ENCODE results near the gene BRD3OS. TPM values are rescaled to one million over a fixed set of nuclear protein-coding genes. Genes with fewer than 3 reads are reported as not detected.

The BRD3OS gene
- total RNA-seq, 1 donor from 2014 or later: 13.7 TPM

- H3K27ac Mint-ChIP-seq (ENCODE audit: unreplicated experiment): no peak overlapping the region
- peaks cover 49% of the 10 kb centered on the region for H3K36me3 Mint-ChIP-seq (ENCODE audit: low read depth)
- no peaks in the 10 kb centered on the region for H3K27me3 Mint-ChIP-seq (ENCODE audit: low read depth)
- no peak for TF ChIP-seq CTCF (IDR thresholded peaks at IDR 0.05)
- H3K4me3 Mint-ChIP-seq (ENCODE audit: unreplicated experiment): no peak overlapping the region
- no peaks in the 10 kb centered on the region for H3K4me1 Mint-ChIP-seq (ENCODE audit: low read depth)
- H3K9me3 Mint-ChIP-seq (ENCODE audit: low read depth): peaks cover 10% of the 10 kb centered on the region
- no peak for DNase-seq (ENCODE audit: low spot score)
These were observed 12.4 kb downstream of the BRD3OS start for GRCh38 chr9:134037641-134038040.

- Mint-ChIP-seq H3K27ac (ENCODE audit: unreplicated experiment) (peak overlapping the region; percentile 36), H3K36me3 (ENCODE audit: low read depth) (peaks cover 43% of the 10 kb centered on the region), H3K27me3 (ENCODE audit: low read depth) (no peaks in the 10 kb centered on the region), H3K4me3 (ENCODE audit: unreplicated experiment) (no peak overlapping the region), H3K9me3 (ENCODE audit: low read depth) (peaks cover 10% of the 10 kb centered on the region), H3K4me1 (ENCODE audit: low read depth) (no peaks in the 10 kb centered on the region)
- no peak for TF ChIP-seq CTCF (IDR thresholded peaks at IDR 0.05)
- peak; percentile 82 for DNase-seq (ENCODE audit: low spot score)
These were observed 14.3 kb downstream of the BRD3OS start for GRCh38 chr9:134039386-134040175.

GRCh38 chr9:134040176-134040565 lies 14.9 kb downstream of the BRD3OS start:
- Mint-ChIP-seq H3K4me3 (ENCODE audit: unreplicated experiment) (no peak overlapping the region), H3K27me3 (ENCODE audit: low read depth) (no peaks in the 10 kb centered on the region), H3K4me1 (ENCODE audit: low read depth) (no peaks in the 10 kb centered on the region), H3K36me3 (ENCODE audit: low read depth) (peaks cover 43% of the 10 kb centered on the region), H3K27ac (ENCODE audit: unreplicated experiment) (no peak overlapping the region), H3K9me3 (ENCODE audit: low read depth) (peaks cover 10% of the 10 kb centered on the region)
- TF ChIP-seq CTCF (IDR thresholded peaks at IDR 0.05): no peak
- peak; percentile 84 for DNase-seq (ENCODE audit: low spot score)

- peak; percentile 66 for DNase-seq (ENCODE audit: low spot score)
- no peaks in the 10 kb centered on the region for H3K4me1 Mint-ChIP-seq (ENCODE audit: low read depth)
- no peaks in the 10 kb centered on the region for H3K27me3 Mint-ChIP-seq (ENCODE audit: low read depth)
- H3K4me3 Mint-ChIP-seq (ENCODE audit: unreplicated experiment): no peak overlapping the region
- TF ChIP-seq CTCF (IDR thresholded peaks at IDR 0.05): no peak
- peaks cover 10% of the 10 kb centered on the region for H3K9me3 Mint-ChIP-seq (ENCODE audit: low read depth)
- H3K36me3 Mint-ChIP-seq (ENCODE audit: low read depth): peaks cover 38% of the 10 kb centered on the region
- H3K27ac Mint-ChIP-seq (ENCODE audit: unreplicated experiment): no peak overlapping the region
These were observed 15.7 kb downstream of the BRD3OS start for GRCh38 chr9:134040781-134041648.

- Mint-ChIP-seq H3K27me3 (ENCODE audit: low read depth) (no peaks in the 10 kb centered on the region), H3K4me1 (ENCODE audit: low read depth) (no peaks in the 10 kb centered on the region), H3K27ac (ENCODE audit: unreplicated experiment) (no peak overlapping the region), H3K9me3 (ENCODE audit: low read depth) (peaks cover 10% of the 10 kb centered on the region), H3K36me3 (ENCODE audit: low read depth) (peaks cover 35% of the 10 kb centered on the region), H3K4me3 (ENCODE audit: unreplicated experiment) (no peak overlapping the region)
- TF ChIP-seq CTCF (IDR thresholded peaks at IDR 0.05): no peak
- peak; percentile 84 for DNase-seq (ENCODE audit: low spot score)
These were observed 16.3 kb downstream of the BRD3OS start for GRCh38 chr9:134041649-134041962.
